ENCODE data around the gene SCT. TPM values are rescaled to one million over a fixed set of nuclear protein-coding genes. Genes with fewer than 3 reads are reported as not detected.

Gene SCT
- polyA plus RNA-seq, 3 donors, result not detected

GRCh38 chr11:581342-581741 is 45.6 kb downstream of the SCT start:
- H3K27me3 Mint-ChIP-seq (ENCODE audit: low read depth in 3 of 3), result no peaks in the 10 kb centered on the region
- Histone ChIP-seq H3K36me3 (replicated peaks in 1 of 2; ENCODE audit: control insufficient read depth in 1 of 2, insufficient read depth in 2 of 2, low read length in 2 of 2) (peaks cover 31 to 40% of the 10 kb centered on the region in 2 donors), H3K9me3 (replicated peaks in 1 of 2; ENCODE audit: control insufficient read depth in 1 of 2, insufficient read depth in 1 of 2, low read length in 2 of 2) (no peaks in the 10 kb centered on the region), H2AFZ (ENCODE audit: insufficient read depth, low read depth, low read length, poor library complexity, severe bottlenecking) (no peak overlapping the region), H4K20me1 (ENCODE audit: insufficient read depth, low read length) (peaks cover 86% of the 10 kb centered on the region), H3K79me2 (ENCODE audit: insufficient read depth, low read length) (peaks cover 79% of the 10 kb centered on the region), H3K4me3 (replicated peaks in 1 of 3; ENCODE audit: low read depth in 2 of 3, low read length in 3 of 3) (no peak overlapping the region), H3K27me3 (ENCODE audit: control insufficient read depth in 2 of 2, insufficient read depth in 2 of 2, low read length in 2 of 2) (no peaks in the 10 kb centered on the region), H3K9ac (ENCODE audit: insufficient read depth, low read length, poor library complexity, severe bottlenecking) (no peak overlapping the region), H3K27ac (ENCODE audit: low read depth in 1 of 2, low read length in 2 of 2) (no peak overlapping the region), H3K4me2 (replicated peaks; ENCODE audit: extremely low read depth, low read length, poor library complexity, severe bottlenecking) (no peak overlapping the region), H3K4me1 (ENCODE audit: control insufficient read depth in 1 of 2, insufficient read depth in 2 of 2, low read length in 2 of 2) (peaks cover 13 to 30% of the 10 kb centered on the region in 2 donors)
- H3K4me1 Mint-ChIP-seq, result peaks cover 33% of the 10 kb centered on the region
- H3K36me3 Mint-ChIP-seq, result peaks cover 34 to 48% of the 10 kb centered on the region in 2 donors
- no peak for DNase-seq
- H3K27ac Mint-ChIP-seq, result peak overlapping the region in 1 of 7 donors; percentile 51
- H3K9me3 Mint-ChIP-seq, result peaks cover 0 to 3% (median 0%) of the 10 kb centered on the region in 7 donors
- intact Hi-C loops (cut with micrococcal nuclease), result no loop called here
- no peak for TF ChIP-seq CTCF (IDR thresholded peaks at IDR 0.05)
- 97% methylated on average over 8 of the region's 14 CpGs for WGBS (ENCODE audit: insufficient coverage)
- no peak overlapping the region for H3K4me3 Mint-ChIP-seq

GRCh38 chr11:579830-580601 is 47.0 kb downstream of the SCT start:
- peaks cover 34% of the 10 kb centered on the region for H3K4me1 Mint-ChIP-seq

More at GRCh38 chr11:579830-580601, 47.0 kb downstream of the SCT start:
- H3K36me3 ChIP-seq (replicated peaks in 1 of 2; ENCODE audit: control insufficient read depth in 1 of 2, insufficient read depth in 2 of 2, low read length in 2 of 2), result peaks cover 28 to 29% of the 10 kb centered on the region in 2 donors
- Mint-ChIP-seq H3K27me3 (ENCODE audit: low read depth in 3 of 3) (peaks cover 2 to 5% (median 3%) of the 10 kb centered on the region in 3 donors), H3K9me3 (peaks cover 0 to 6% (median 1%) of the 10 kb centered on the region in 7 donors), H3K27ac (peak overlapping the region in 2 of 7 donors; percentile 28 to 82), H3K36me3 (peaks cover 32 to 43% of the 10 kb centered on the region in 2 donors), H3K4me3 (no peak overlapping the region)
- peaks cover 77% of the 10 kb centered on the region for H4K20me1 ChIP-seq (ENCODE audit: insufficient read depth, low read length)
- no peak for DNase-seq
- peaks cover 2 to 5% of the 10 kb centered on the region in 2 donors for H3K27me3 ChIP-seq (ENCODE audit: control insufficient read depth in 2 of 2, insufficient read depth in 2 of 2, low read length in 2 of 2)
- H2AFZ ChIP-seq (ENCODE audit: insufficient read depth, low read depth, low read length, poor library complexity, severe bottlenecking), result no peak overlapping the region
- no peak overlapping the region for H3K9ac ChIP-seq (ENCODE audit: insufficient read depth, low read length, poor library complexity, severe bottlenecking)
- no peak overlapping the region for H3K4me2 ChIP-seq (replicated peaks; ENCODE audit: extremely low read depth, low read length, poor library complexity, severe bottlenecking)
- WGBS (ENCODE audit: insufficient coverage), result 91% methylated on average over 16 of the region's 20 CpGs
- intact Hi-C loops (cut with micrococcal nuclease), result loop anchor here (5.0 kb wide), 2 partner anchors 32 to 73 kb away; partner anchors contain the start of gene RNH1 (in 1 of the 2)
- H3K4me1 ChIP-seq (ENCODE audit: control insufficient read depth in 1 of 2, insufficient read depth in 2 of 2, low read length in 2 of 2), result peaks cover 19 to 35% of the 10 kb centered on the region in 2 donors
- TF ChIP-seq CTCF (IDR thresholded peaks at IDR 0.05), result no peak
- peaks cover 0 to under 1% of the 10 kb centered on the region in 2 donors for H3K9me3 ChIP-seq (replicated peaks in 1 of 2; ENCODE audit: control insufficient read depth in 1 of 2, insufficient read depth in 1 of 2, low read length in 2 of 2)
- H3K27ac ChIP-seq (ENCODE audit: low read depth in 1 of 2, low read length in 2 of 2), result peak overlapping the region in 1 of 2 donors; percentile 11
- peaks cover 75% of the 10 kb centered on the region for H3K79me2 ChIP-seq (ENCODE audit: insufficient read depth, low read length)
- no peak overlapping the region for H3K4me3 ChIP-seq (replicated peaks in 1 of 3; ENCODE audit: low read depth in 2 of 3, low read length in 3 of 3)
